A673 (cell line): ENCODE results near the gene SUCLG2. TPM values are rescaled to one million over a fixed set of nuclear protein-coding genes. Genes with fewer than 3 reads are reported as not detected.

Source experiments
- BruUV-seq: library from RNA; stranded (reverse); fragments of 400-500 nt; replicated peaks from 2 replicates; lab custom pipeline; 2021; lab: Mats Ljungman, UMichigan
- CTCF ChIA-PET: fragments of 300-600 bp; sonication (Branson Sonifier 250); formaldehyde crosslinking; loops from one replicate; lab custom pipeline; 2022; ENCODE audit warnings: antibody characterized with exemption; lab: Charles Lee
- POLR2A ChIA-PET: fragments of 300-600 bp; sonication (Branson Sonifier 250); formaldehyde crosslinking; loops from one replicate; lab custom pipeline; 2022; ENCODE audit warnings: antibody characterized with exemption; ENCODE audit not compliant: low non-redundant PET; lab: Charles Lee
- DNase-seq: peaks from one replicate; pipeline ENCODE4 v3.0.0-alpha.2; 2015; ENCODE audit warnings: low spot score
- H3K27ac ChIP-seq: fragments of 200-600 bp; sonication (generic); 2 replicates; pipeline ENCODE4 v1.5.1; 2016; ENCODE audit warnings: mixed run types, low read depth, mild to moderate bottlenecking, mixed read lengths, antibody characterized with exemption, low read length; ENCODE audit not compliant: poor library complexity, severe bottlenecking
- H3K27me3 ChIP-seq: fragments of 200-600 bp; sonication (generic); replicated peaks from 2 replicates; pipeline ENCODE4 v1.6.1; 2017; ENCODE audit warnings: mixed run types, low read depth, mild to moderate bottlenecking, mixed read lengths, antibody characterized with exemption, low read length; ENCODE audit not compliant: insufficient read depth, poor library complexity
- H3K36me3 ChIP-seq: fragments of 200-600 bp; sonication (generic); 2 replicates; pipeline ENCODE4 v1.6.1; 2016; ENCODE audit warnings: mixed run types, mild to moderate bottlenecking, mixed read lengths, antibody characterized with exemption, low read length; ENCODE audit not compliant: insufficient read depth, poor library complexity, severe bottlenecking
- H3K4me1 ChIP-seq: fragments of 200-600 bp; sonication (generic); 2 replicates; pipeline ENCODE4 v1.6.1; 2017; ENCODE audit warnings: mixed run types, mild to moderate bottlenecking, mixed read lengths, antibody characterized with exemption, low read length; ENCODE audit not compliant: insufficient read depth, poor library complexity, severe bottlenecking
- H3K4me3 ChIP-seq: fragments of 200-600 bp; sonication (generic); 2 replicates; pipeline ENCODE4 v1.5.1; 2016; ENCODE audit warnings: low read depth, mixed run types, mild to moderate bottlenecking, mixed read lengths, low read length; ENCODE audit not compliant: poor library complexity, severe bottlenecking
- H3K9me3 ChIP-seq: fragments of 200-600 bp; sonication (generic); 2 replicates; pipeline ENCODE4 v1.6.1; 2016; ENCODE audit warnings: mixed run types, low read depth, mild to moderate bottlenecking, mixed read lengths, antibody characterized with exemption, low read length; ENCODE audit not compliant: poor library complexity, severe bottlenecking
- CTCF ChIP-seq: fragments of 300-800, 200-600 bp; sonication (generic); conservative IDR thresholded peaks from 2 replicates; pipeline ENCODE4 v1.5.1; 2017; ENCODE audit warnings: low read depth, mild to moderate bottlenecking, antibody characterized with exemption, low read length, moderate library complexity, mixed read lengths
- EZH2 ChIP-seq: fragments of 200-600 bp; sonication (generic); IDR thresholded peaks from 2 replicates; pipeline ENCODE4 v1.6.1; 2017; ENCODE audit warnings: borderline replicate concordance, low read depth, mild to moderate bottlenecking, mixed read lengths, antibody characterized with exemption, low read length; ENCODE audit not compliant: poor library complexity, severe bottlenecking
- intact Hi-C: fragments of 100-400 bp; cut with micrococcal nuclease; formaldehyde crosslinking; loops from one replicate; pipeline ENCODE4 v1.10.0; 2022; ENCODE audit not compliant: unreplicated experiment
- total RNA-seq: library from RNA; stranded (reverse); gene quantifications from 2 replicates; pipeline ENCODE4 v1.2.3, GENCODE V29; 2021

The SUCLG2 gene
- total RNA-seq, 1 experiment from 2014 or later: 7.4 TPM

- H3K27me3 ChIP-seq: no peaks in the 10 kb centered on the region
- intact Hi-C loops: no loop called here
- H3K9me3 ChIP-seq: no peaks in the 10 kb centered on the region
- no peak overlapping the region for H3K27ac ChIP-seq
- no peaks in the 10 kb centered on the region for H3K36me3 ChIP-seq
- DNase-seq: no peak
- POLR2A ChIA-PET: no interaction called here
- H3K4me3 ChIP-seq: no peak overlapping the region
- CTCF ChIA-PET: no interaction called here
- TF ChIP-seq EZH2: no peak
- TF ChIP-seq CTCF: no peak
- H3K4me1 ChIP-seq: no peaks in the 10 kb centered on the region
- BruUV-seq: no TSS peak
Measured at GRCh38 chr3:67535006-67535405, 119.4 kb downstream of the SUCLG2 start.

GRCh38 chr3:67534594-67534993, 119.8 kb downstream of the SUCLG2 start:
- ChIA-PET CTCF (no interaction called here), POLR2A (no interaction called here)
- no TSS peak for BruUV-seq

DNA sequence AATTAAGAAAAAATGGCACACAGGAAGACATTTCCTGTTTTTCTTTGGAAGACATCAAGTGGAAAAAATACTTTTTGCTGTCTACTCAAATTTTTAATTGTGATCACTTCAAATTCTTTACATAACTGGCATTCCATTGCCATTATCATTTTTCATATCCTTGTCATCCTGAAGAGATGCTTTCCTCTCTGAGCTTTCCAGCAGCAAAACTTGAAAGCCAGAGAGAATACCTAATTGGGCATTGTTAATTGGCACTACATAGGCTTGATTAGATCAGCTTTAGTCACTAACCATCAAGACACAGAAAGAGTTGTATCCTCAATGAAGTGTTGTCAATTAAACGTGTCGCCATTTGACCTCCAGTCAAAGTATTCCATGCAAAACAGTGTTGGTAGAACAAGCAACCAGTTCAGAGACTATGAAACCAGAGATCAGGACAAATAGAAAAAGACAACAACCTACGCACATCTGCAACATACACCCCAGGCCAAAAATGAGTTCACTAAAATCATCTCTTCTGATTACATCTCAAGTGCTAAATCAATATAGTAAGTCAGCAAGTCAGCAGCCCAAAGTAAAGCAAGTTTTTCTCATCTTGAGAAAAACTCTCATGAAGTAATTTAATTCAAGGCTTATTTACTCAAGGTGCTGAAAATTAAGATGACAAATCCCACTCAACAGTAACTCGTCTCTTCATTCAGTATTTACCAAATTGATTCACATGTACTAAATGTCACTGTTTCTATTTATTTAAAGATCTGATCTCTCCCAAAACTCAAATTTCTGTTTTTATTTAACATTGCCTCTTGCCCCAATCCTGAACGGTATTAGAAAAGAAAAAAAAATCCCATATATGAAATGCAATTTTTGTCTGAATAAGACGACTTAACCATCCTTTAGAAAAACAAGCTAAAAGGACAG, 123.0 kb downstream of the SUCLG2 start:
- no peaks in the 10 kb centered on the region for H3K4me1 ChIP-seq
- POLR2A ChIA-PET: no interaction called here
- no TSS peak for BruUV-seq
- no peak for TF ChIP-seq CTCF
- TF ChIP-seq EZH2: no peak
- H3K36me3 ChIP-seq: no peaks in the 10 kb centered on the region
- no peaks in the 10 kb centered on the region for H3K27me3 ChIP-seq
- H3K27ac ChIP-seq: no peak overlapping the region
- peak; percentile 5 for DNase-seq
- no peak overlapping the region for H3K4me3 ChIP-seq
- no peaks in the 10 kb centered on the region for H3K9me3 ChIP-seq
- intact Hi-C loops: no loop called here
- CTCF ChIA-PET: no interaction called here

More at GRCh38 chr3:67534594-67534993, 119.8 kb downstream of the SUCLG2 start:
- no peak for TF ChIP-seq CTCF
- no peak for TF ChIP-seq EZH2
- no peak overlapping the region for H3K4me3 ChIP-seq
- no peaks in the 10 kb centered on the region for H3K4me1 ChIP-seq
- DNase-seq: no peak
- H3K27me3 ChIP-seq: no peaks in the 10 kb centered on the region
- no peaks in the 10 kb centered on the region for H3K9me3 ChIP-seq
- intact Hi-C loops: no loop called here
- no peak overlapping the region for H3K27ac ChIP-seq
- no peaks in the 10 kb centered on the region for H3K36me3 ChIP-seq
